Activated naive CD4-positive, alpha-beta T cell treated with anti-CD3 and anti-CD28 coated beads, Interleukin-2, amount 10 ng/mL, durations not matched to agents 7 days and 5 days (primary cell): ENCODE results near the gene ANKRD17.
"Not testable (repeated sequence)": the region's sequence is repeated elsewhere in the genome, so short reads cannot be mapped to it uniquely, and the experiment has no call there.

Experiments
- CTCF ChIA-PET: fragments of 350-600 bp; sonication (Branson Sonifier 250); formaldehyde crosslinking; loops from one replicate; lab custom pipeline; 2021; ENCODE audit warnings: antibody characterized with exemption; lab: Charles Lee
- DNase-seq: peaks from one replicate; pipeline ENCODE4 v3.0.0-alpha.2; 2020
- H3K27ac Mint-ChIP-seq: one replicate; pipeline ENCODE4 v1.8.0; 2021; ENCODE audit warnings: mild to moderate bottlenecking, moderate library complexity, mixed read lengths
- H3K27me3 Mint-ChIP-seq: one replicate; pipeline ENCODE4 v1.8.0; 2021; ENCODE audit warnings: mild to moderate bottlenecking, mixed read lengths
- H3K36me3 Mint-ChIP-seq: one replicate; pipeline ENCODE4 v1.8.0; 2021; ENCODE audit warnings: mixed read lengths
- H3K4me1 Mint-ChIP-seq: one replicate; pipeline ENCODE4 v1.8.0; 2021; ENCODE audit warnings: mixed read lengths
- H3K4me3 Mint-ChIP-seq: one replicate; pipeline ENCODE4 v1.8.0; 2021; ENCODE audit warnings: mild to moderate bottlenecking, moderate library complexity, mixed read lengths
- H3K9me3 Mint-ChIP-seq: one replicate; pipeline ENCODE4 v1.8.0; 2021; ENCODE audit warnings: mixed read lengths

Gene ANKRD17

DNA sequence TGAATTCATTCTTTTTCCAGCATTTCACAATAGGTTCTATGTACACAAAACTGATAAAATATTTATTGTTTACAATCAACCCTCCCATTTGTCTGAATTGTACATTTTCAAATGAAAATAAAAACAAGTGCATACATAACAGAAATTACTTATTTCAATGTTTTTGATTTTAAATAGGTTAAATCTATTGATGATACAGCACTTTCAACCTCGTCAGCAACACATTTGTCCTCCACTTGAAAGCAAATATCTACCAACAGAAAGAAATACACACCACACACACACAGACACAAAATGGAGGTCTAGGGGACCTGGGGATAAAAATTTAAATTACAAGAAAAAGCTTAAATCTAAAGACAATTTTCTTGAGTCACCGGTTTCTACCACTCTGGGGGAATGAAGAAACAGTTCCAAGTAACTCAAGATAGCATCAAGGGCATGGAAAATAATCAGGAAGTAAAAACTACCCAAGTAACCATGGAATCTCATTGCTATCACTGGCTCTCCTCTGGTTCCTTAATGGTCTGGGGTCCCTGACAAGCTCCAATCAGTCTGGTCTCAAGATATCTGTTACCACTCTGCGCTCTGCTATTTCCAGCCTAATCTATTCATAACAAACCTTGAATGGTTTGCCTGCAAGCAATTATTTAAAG is 27.6 kb downstream of the ANKRD17 start:
- H3K36me3 Mint-ChIP-seq = peaks cover 43% of the 10 kb centered on the region
- no peaks in the 10 kb centered on the region for H3K27me3 Mint-ChIP-seq
- H3K4me3 Mint-ChIP-seq = no peak overlapping the region
- H3K4me1 Mint-ChIP-seq = no peaks in the 10 kb centered on the region
- CTCF ChIA-PET = no interaction called here
- no peak for DNase-seq
- H3K9me3 Mint-ChIP-seq = no peaks in the 10 kb centered on the region
- H3K27ac Mint-ChIP-seq = no peak overlapping the region

GRCh38 chr4:73228800-73229199 is 29.8 kb downstream of the ANKRD17 start:
- Mint-ChIP-seq H3K36me3 (peaks cover 33% of the 10 kb centered on the region), H3K4me1 (peaks cover 15% of the 10 kb centered on the region)
- H3K27ac Mint-ChIP-seq, CTCF ChIA-PET, H3K27me3 Mint-ChIP-seq, H3K4me3 Mint-ChIP-seq, H3K9me3 Mint-ChIP-seq, DNase-seq: not testable (repeated sequence)

GRCh38 chr4:73224886-73225285 is 33.7 kb downstream of the ANKRD17 start:
- no peak overlapping the region for H3K4me3 Mint-ChIP-seq

GRCh38 chr4:73223258-73223650 is 35.3 kb downstream of the ANKRD17 start:
- H3K36me3 Mint-ChIP-seq = peaks cover 9% of the 10 kb centered on the region
- peaks cover 29% of the 10 kb centered on the region for H3K4me1 Mint-ChIP-seq
- H3K27me3 Mint-ChIP-seq = no peaks in the 10 kb centered on the region
- no peak overlapping the region for H3K4me3 Mint-ChIP-seq
- CTCF ChIA-PET = interaction anchor here (0.7 to 1.0 kb wide), 2 partner anchors 33 to 35 kb away, joined by 3 read pairs; partner anchors contain the start of gene ANKRD17
- H3K9me3 Mint-ChIP-seq = no peaks in the 10 kb centered on the region
- no peak overlapping the region for H3K27ac Mint-ChIP-seq
- DNase-seq = no peak

More at GRCh38 chr4:73224886-73225285, 33.7 kb downstream of the ANKRD17 start:
- DNase-seq = no peak
- Mint-ChIP-seq H3K27me3 (no peaks in the 10 kb centered on the region), H3K36me3 (peaks cover 14% of the 10 kb centered on the region), H3K9me3 (no peaks in the 10 kb centered on the region), H3K4me1 (peaks cover 28% of the 10 kb centered on the region), H3K27ac (peak overlapping the region; percentile 24)
- CTCF ChIA-PET = no interaction called here

DNA sequence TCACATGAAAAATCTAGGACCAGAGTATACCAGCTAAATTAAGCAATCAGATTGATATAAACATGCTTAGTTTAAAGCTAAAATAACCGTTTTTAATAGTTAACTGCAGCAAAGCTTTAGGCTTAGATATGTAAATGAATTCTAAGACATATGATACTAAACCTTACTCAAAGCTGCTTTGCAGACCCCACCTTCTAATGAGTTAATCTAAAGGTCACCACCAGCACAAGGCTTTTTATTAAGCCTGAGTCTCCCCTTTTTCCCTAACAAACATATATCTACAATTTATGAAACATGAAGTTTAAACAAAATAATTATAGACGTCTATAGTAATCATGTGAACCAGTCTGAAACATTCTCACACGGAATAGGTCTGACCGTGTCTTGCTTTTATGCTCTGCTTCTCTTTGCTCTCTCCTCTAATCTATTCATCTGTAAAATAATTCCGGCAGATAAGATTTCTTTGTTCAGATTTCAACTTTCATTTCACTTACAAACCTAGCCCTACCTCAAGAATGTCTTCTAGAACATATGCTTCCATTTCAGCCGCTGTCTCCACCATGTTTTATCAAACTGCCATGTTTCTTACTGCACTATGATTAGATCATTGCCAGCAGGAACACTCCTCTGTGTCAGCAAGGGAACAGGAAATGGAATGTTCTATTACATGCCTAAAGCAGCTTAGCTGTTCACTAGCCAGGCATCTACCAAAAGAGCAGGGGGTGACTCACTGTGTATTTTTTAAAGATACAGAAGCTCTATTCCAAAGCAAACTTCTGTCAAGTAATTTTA is 35.9 kb downstream of the ANKRD17 start:
- peaks cover 9% of the 10 kb centered on the region for H3K36me3 Mint-ChIP-seq
- H3K27me3 Mint-ChIP-seq = no peaks in the 10 kb centered on the region
- H3K9me3 Mint-ChIP-seq = no peaks in the 10 kb centered on the region
- no peak overlapping the region for H3K27ac Mint-ChIP-seq
- CTCF ChIA-PET = interaction anchor here (0.7 to 1.0 kb wide), 2 partner anchors 34 to 36 kb away, joined by 3 read pairs; partner anchors contain the start of gene ANKRD17
- peak; percentile 71 for DNase-seq
- H3K4me1 Mint-ChIP-seq = peaks cover 29% of the 10 kb centered on the region
- H3K4me3 Mint-ChIP-seq = no peak overlapping the region

DNA sequence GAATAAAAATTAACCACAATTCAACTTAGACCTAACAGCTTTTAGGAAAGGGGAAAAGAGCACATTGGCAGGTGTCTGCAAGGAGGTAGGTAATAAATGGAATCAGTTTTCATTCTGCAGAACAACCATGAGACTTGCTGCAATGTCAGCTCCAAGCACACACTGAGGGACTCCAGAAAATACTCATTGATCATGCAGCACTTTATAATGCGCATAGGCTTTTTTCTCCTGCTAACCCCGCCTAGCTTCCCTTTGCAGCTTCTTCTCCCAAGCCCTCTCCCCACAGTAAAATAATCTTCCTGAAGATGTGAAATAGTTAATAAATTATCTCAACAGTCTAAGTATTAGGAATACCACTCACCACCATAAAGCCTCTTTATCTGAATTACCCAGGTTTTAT is 36.9 kb downstream of the ANKRD17 start:
- Mint-ChIP-seq H3K36me3 (peaks cover 11% of the 10 kb centered on the region), H3K27me3 (no peaks in the 10 kb centered on the region), H3K27ac (peak overlapping the region; percentile 77), H3K9me3 (no peaks in the 10 kb centered on the region), H3K4me1 (peaks cover 29% of the 10 kb centered on the region), H3K4me3 (peak overlapping the region; percentile 35)
- CTCF ChIA-PET = interaction anchor here (1.2 kb wide), 1 partner anchor 94 kb away, joined by 4 read pairs; no protein-coding TSS in a partner anchor
- DNase-seq = no peak

DNA sequence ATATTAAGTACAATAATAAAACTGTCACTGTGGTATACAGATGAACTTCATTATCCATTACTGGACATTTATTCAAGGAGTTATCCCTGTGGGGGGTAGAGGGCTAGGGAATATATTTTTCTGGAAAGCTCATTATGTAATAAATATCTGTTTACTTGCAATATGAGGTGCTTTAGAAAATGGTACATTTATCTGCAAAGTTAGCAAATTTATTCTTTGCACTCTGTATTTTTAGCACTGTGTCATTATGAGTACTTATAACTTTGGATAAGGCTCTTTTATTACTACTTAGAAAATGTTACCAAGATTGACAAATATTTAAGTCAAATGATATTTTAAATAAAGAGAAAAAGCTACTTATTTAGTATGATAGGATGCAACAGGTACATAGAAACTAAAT is 37.8 kb downstream of the ANKRD17 start:
- Mint-ChIP-seq H3K36me3 (peaks cover 13% of the 10 kb centered on the region), H3K4me3 (no peak overlapping the region), H3K4me1 (peaks cover 29% of the 10 kb centered on the region), H3K27me3 (no peaks in the 10 kb centered on the region), H3K27ac (no peak overlapping the region), H3K9me3 (no peaks in the 10 kb centered on the region)
- CTCF ChIA-PET = interaction anchor here (1.2 kb wide), 1 partner anchor 93 kb away, joined by 4 read pairs; no protein-coding TSS in a partner anchor
- no peak for DNase-seq

GRCh38 chr4:73213916-73214653 is 44.5 kb downstream of the ANKRD17 start:
- no peak overlapping the region for H3K4me3 Mint-ChIP-seq
- H3K27ac Mint-ChIP-seq = no peak overlapping the region
- DNase-seq = no peak
- H3K4me1 Mint-ChIP-seq = no peaks in the 10 kb centered on the region
- no peaks in the 10 kb centered on the region for H3K27me3 Mint-ChIP-seq
- CTCF ChIA-PET = no interaction called here
- H3K9me3 Mint-ChIP-seq = no peaks in the 10 kb centered on the region
- H3K36me3 Mint-ChIP-seq = peaks cover 18% of the 10 kb centered on the region

DNA sequence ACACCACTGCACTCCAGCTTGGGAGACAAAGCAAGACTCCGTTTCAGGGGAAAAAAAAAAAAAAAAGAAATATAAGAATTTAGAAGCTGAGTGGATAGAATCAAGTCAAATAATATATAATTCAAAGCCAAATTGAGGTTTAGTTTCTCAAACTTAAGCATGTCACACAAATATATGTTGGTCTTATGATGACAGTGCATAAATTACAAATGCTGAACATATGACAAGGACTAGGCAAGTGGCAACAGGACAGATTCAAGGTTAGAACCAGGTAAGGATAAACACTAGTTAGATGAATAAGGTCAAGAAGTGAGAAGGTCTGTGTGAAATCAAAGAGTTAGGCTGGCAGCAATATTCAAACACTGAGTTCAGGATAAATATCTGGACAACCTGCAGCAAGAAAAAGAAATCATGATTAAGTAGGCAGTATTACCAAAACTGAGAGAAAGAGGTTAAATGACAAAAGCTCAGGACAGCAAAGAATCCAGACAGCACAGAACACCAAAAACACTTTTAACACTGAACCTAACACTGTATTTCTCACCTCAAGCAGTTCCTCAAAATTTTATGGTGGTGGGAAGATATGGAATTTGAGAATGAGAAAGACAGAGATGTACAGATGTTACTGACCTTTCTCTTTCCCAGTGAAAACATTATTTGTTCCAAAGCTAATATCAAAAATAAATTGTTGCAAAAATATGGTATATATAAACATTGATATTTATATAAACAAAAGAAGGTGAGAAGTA is 45.4 kb downstream of the ANKRD17 start:
- no peaks in the 10 kb centered on the region for H3K27me3 Mint-ChIP-seq
- H3K36me3 Mint-ChIP-seq = peaks cover 26% of the 10 kb centered on the region
- no peaks in the 10 kb centered on the region for H3K9me3 Mint-ChIP-seq
- DNase-seq = no peak
- CTCF ChIA-PET = no interaction called here
- no peaks in the 10 kb centered on the region for H3K4me1 Mint-ChIP-seq
- no peak overlapping the region for H3K27ac Mint-ChIP-seq
- no peak overlapping the region for H3K4me3 Mint-ChIP-seq

GRCh38 chr4:73211968-73212367 is 46.6 kb downstream of the ANKRD17 start:
- Mint-ChIP-seq H3K36me3 (peaks cover 28% of the 10 kb centered on the region), H3K27me3 (no peaks in the 10 kb centered on the region), H3K4me3 (no peak overlapping the region), H3K4me1 (no peaks in the 10 kb centered on the region), H3K27ac (no peak overlapping the region), H3K9me3 (no peaks in the 10 kb centered on the region)
- no peak for DNase-seq
- CTCF ChIA-PET = no interaction called here

- no peak for DNase-seq
- CTCF ChIA-PET = no interaction called here
- Mint-ChIP-seq H3K36me3 (peaks cover 37% of the 10 kb centered on the region), H3K4me1 (no peaks in the 10 kb centered on the region), H3K9me3 (peaks cover 3% of the 10 kb centered on the region), H3K27ac (no peak overlapping the region), H3K4me3 (no peak overlapping the region), H3K27me3 (no peaks in the 10 kb centered on the region)
These were observed 50.2 kb downstream of the ANKRD17 start for GRCh38 chr4:73208376-73208775.

GRCh38 chr4:73206236-73206635 is 52.4 kb downstream of the ANKRD17 start:
- Mint-ChIP-seq H3K4me1 (peaks cover 2% of the 10 kb centered on the region), H3K9me3 (peaks cover 10% of the 10 kb centered on the region), H3K36me3 (peaks cover 43% of the 10 kb centered on the region), H3K4me3 (no peak overlapping the region), H3K27ac (no peak overlapping the region), H3K27me3 (no peaks in the 10 kb centered on the region)
- DNase-seq = no peak
- CTCF ChIA-PET = no interaction called here

DNA sequence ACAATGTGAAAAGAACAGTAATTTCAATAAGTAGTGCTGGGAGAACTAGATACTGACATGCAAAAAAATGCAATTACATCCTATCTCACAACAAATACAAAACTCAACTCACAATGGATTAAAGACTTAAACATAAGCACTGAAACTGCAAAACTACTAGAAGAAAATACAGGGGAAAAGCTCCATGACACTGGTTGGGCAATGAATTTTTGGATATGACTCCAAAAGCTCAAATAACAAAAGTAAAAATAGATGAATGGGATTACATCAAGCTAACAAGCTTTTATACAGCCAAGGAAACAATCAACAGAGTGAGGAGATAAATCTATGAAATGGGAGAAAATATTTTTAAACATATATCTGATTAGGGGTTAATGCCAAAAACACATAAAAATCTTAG is 53.1 kb downstream of the ANKRD17 start:
- Mint-ChIP-seq H3K4me3 (no peak overlapping the region), H3K4me1 (peaks cover 2% of the 10 kb centered on the region), H3K36me3 (peaks cover 40% of the 10 kb centered on the region), H3K27ac (no peak overlapping the region), H3K9me3 (peaks cover 10% of the 10 kb centered on the region), H3K27me3 (no peaks in the 10 kb centered on the region)
- CTCF ChIA-PET = interaction anchor here (0.7 kb wide), 1 partner anchor 9 kb away, joined by 3 read pairs; no protein-coding TSS in a partner anchor
- DNase-seq = no peak

- H3K27ac Mint-ChIP-seq, H3K4me1 Mint-ChIP-seq, H3K9me3 Mint-ChIP-seq, H3K4me3 Mint-ChIP-seq, H3K27me3 Mint-ChIP-seq, DNase-seq, CTCF ChIA-PET: not testable (repeated sequence)
- H3K36me3 Mint-ChIP-seq = peaks cover 36% of the 10 kb centered on the region
These were observed 54.6 kb downstream of the ANKRD17 start for GRCh38 chr4:73203976-73204375.
